Smooth muscle cell (in vitro differentiated cells): ENCODE results near the gene ZNF662. TPM values are rescaled to one million over a fixed set of nuclear protein-coding genes. Genes with fewer than 3 reads are reported as not detected.
A peak's percentile ranks its signal among the peaks of the same experiment; 100 is the strongest.

ENCODE experiments used
- DNase-seq: peaks from one replicate; lab custom pipeline; 2025; ENCODE audit not compliant: unreplicated experiment; lab: John Stamatoyannopoulos, UW
- H2AFZ ChIP-seq: fragments of 200-600 bp; sonication (generic); 2 replicates; pipeline ENCODE4 v1.6.0; 2016; ENCODE audit warnings: antibody characterized with exemption, low read depth, mild to moderate bottlenecking
- H3F3A ChIP-seq: fragments of 200-600 bp; sonication (generic); 2 replicates; pipeline ENCODE4 v1.6.0; 2017; ENCODE audit warnings: antibody characterized with exemption, low read depth
- H3K27ac ChIP-seq: fragments of 200-600 bp; sonication (generic); 2 replicates; pipeline ENCODE4 v1.5.1; 2016; ENCODE audit warnings: low read depth, mild to moderate bottlenecking
- H3K27me3 ChIP-seq: fragments of 200-600 bp; sonication (generic); 2 replicates; pipeline ENCODE4 v1.6.1; 2016; ENCODE audit warnings: low read depth, mild to moderate bottlenecking
- H3K36me3 ChIP-seq: fragments of 200-600 bp; sonication (generic); 2 replicates; pipeline ENCODE4 v1.5.1; 2016; ENCODE audit warnings: low read depth
- H3K4me1 ChIP-seq: fragments of 200-600 bp; sonication (generic); 2 replicates; pipeline ENCODE4 v1.5.1; 2016; ENCODE audit warnings: low read depth
- H3K4me2 ChIP-seq: fragments of 200-600 bp; sonication (generic); 2 replicates; pipeline ENCODE4 v1.6.0; 2016; ENCODE audit warnings: mild to moderate bottlenecking
- H3K4me3 ChIP-seq: fragments of 200-600 bp; sonication (generic); 2 replicates; pipeline ENCODE4 v1.5.1; 2016; ENCODE audit warnings: mild to moderate bottlenecking
- H3K79me2 ChIP-seq: fragments of 200-600 bp; sonication (generic); 2 replicates; pipeline ENCODE4 v1.6.0; 2016; ENCODE audit warnings: low read depth, mild to moderate bottlenecking
- H3K9ac ChIP-seq: fragments of 200-600 bp; sonication (generic); 2 replicates; pipeline ENCODE4 v1.6.0; 2016; ENCODE audit warnings: low read depth
- H3K9me3 ChIP-seq: fragments of 200-600 bp; sonication (generic); replicated peaks from 2 replicates; pipeline ENCODE4 v1.5.1; 2016; ENCODE audit warnings: low read depth
- H4K20me1 ChIP-seq: fragments of 200-600 bp; sonication (generic); 2 replicates; pipeline ENCODE4 v1.6.0; 2016; ENCODE audit warnings: low read depth
- WGBS: methylation state at CpG from one replicate; pipeline ENCODE4 v1.1.7; 2016; ENCODE audit warnings: low lambda C conversion rate; 5-methylcytosine and 5-hydroxymethylcytosine counted together
- polyA plus RNA-seq: library from polyadenylated mRNA; unstranded; fragments of >200 nt; fragmentation: Nextera tagmentation; extraction: Ambion mirVana; gene quantifications from 2 replicates; pipeline ENCODE4 v1.2.1, GENCODE V29; 2016
- total RNA-seq: library from RNA; depleted of rRNA; stranded (reverse); fragments of >200 nt; gene quantifications from 2 replicates; pipeline ENCODE4 v1.2.3, GENCODE V29; 2014
- TF ChIP-seq, protein P1 (sequence below): fragments of 200-600 bp; sonication (generic); IDR thresholded peaks from 2 replicates; pipeline ENCODE4 v1.5.1; 2017; ENCODE audit warnings: borderline replicate concordance, mild to moderate bottlenecking, antibody characterized with exemption; ENCODE audit not compliant: insufficient read depth, poor library complexity, severe bottlenecking

ZNF662 gene
- total and polyA plus RNA-seq, 2 experiments from 2014 or later, result 1.6 TPM; not detected in 1

GRCh38 chr3:42865256-42865655, 40.7 kb upstream of the ZNF662 start:
- Histone ChIP-seq H3K36me3 (no peaks in the 10 kb centered on the region), H3K27me3 (no peaks in the 10 kb centered on the region), H2AFZ (no peak overlapping the region), H3K79me2 (no peaks in the 10 kb centered on the region), H3F3A (no peaks in the 10 kb centered on the region), H3K9ac (no peak overlapping the region), H3K27ac (no peak overlapping the region), H3K4me2 (no peak overlapping the region), H3K4me1 (no peaks in the 10 kb centered on the region), H4K20me1 (no peaks in the 10 kb centered on the region), H3K9me3 (no peaks in the 10 kb centered on the region), H3K4me3 (no peak overlapping the region)
- no peak for DNase-seq
- TF ChIP-seq, protein P1, sequence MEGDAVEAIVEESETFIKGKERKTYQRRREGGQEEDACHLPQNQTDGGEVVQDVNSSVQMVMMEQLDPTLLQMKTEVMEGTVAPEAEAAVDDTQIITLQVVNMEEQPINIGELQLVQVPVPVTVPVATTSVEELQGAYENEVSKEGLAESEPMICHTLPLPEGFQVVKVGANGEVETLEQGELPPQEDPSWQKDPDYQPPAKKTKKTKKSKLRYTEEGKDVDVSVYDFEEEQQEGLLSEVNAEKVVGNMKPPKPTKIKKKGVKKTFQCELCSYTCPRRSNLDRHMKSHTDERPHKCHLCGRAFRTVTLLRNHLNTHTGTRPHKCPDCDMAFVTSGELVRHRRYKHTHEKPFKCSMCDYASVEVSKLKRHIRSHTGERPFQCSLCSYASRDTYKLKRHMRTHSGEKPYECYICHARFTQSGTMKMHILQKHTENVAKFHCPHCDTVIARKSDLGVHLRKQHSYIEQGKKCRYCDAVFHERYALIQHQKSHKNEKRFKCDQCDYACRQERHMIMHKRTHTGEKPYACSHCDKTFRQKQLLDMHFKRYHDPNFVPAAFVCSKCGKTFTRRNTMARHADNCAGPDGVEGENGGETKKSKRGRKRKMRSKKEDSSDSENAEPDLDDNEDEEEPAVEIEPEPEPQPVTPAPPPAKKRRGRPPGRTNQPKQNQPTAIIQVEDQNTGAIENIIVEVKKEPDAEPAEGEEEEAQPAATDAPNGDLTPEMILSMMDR, result no peak
- 94% methylated on average over 8 of the region's 8 CpGs for WGBS

DNA sequence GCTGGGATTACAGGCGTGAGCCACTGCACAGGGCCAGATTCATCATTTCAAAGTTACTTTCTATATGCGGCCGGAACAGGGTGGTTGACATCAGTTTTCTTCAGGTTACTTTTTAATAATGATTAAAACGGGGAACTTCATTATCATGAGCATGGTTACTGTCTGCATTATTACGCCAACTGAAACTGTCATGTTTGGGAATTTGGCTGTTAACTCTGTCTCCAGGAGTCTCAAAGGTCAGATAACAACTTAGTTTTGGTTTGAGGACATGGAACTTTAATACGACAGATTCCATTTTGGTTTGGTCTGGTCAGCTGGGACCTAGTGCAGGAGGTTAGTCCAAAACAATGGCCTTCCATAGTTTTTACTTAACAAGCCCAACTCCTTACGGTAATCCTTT, 38.8 kb upstream of the ZNF662 start:
- no peaks in the 10 kb centered on the region for H3K27me3 ChIP-seq
- no peaks in the 10 kb centered on the region for H4K20me1 ChIP-seq
- TF ChIP-seq, protein P1, result no peak
- H3K79me2 ChIP-seq, result no peaks in the 10 kb centered on the region
- no peak for DNase-seq
- H3K9ac ChIP-seq, result no peak overlapping the region
- H3K9me3 ChIP-seq, result no peaks in the 10 kb centered on the region
- no peaks in the 10 kb centered on the region for H3K36me3 ChIP-seq
- no peaks in the 10 kb centered on the region for H3K4me1 ChIP-seq
- no peaks in the 10 kb centered on the region for H3F3A ChIP-seq
- 91% methylated on average over 7 of the region's 7 CpGs for WGBS
- no peak overlapping the region for H2AFZ ChIP-seq
- H3K4me2 ChIP-seq, result no peak overlapping the region
- no peak overlapping the region for H3K27ac ChIP-seq
- no peak overlapping the region for H3K4me3 ChIP-seq

- H2AFZ ChIP-seq, result no peak overlapping the region
- H3K79me2 ChIP-seq, result no peaks in the 10 kb centered on the region
- no peaks in the 10 kb centered on the region for H3K36me3 ChIP-seq
- no peaks in the 10 kb centered on the region for H3K4me1 ChIP-seq
- H3K9me3 ChIP-seq, result no peaks in the 10 kb centered on the region
- H3K27me3 ChIP-seq, result no peaks in the 10 kb centered on the region
- H3K9ac ChIP-seq, result no peak overlapping the region
- 79% methylated on average over 5 of the region's 5 CpGs for WGBS
- no peaks in the 10 kb centered on the region for H4K20me1 ChIP-seq
- DNase-seq, result no peak
- TF ChIP-seq, protein P1, result no peak
- H3K27ac ChIP-seq, result no peak overlapping the region
- no peak overlapping the region for H3K4me2 ChIP-seq
- H3F3A ChIP-seq, result no peaks in the 10 kb centered on the region
- no peak overlapping the region for H3K4me3 ChIP-seq
Observed at GRCh38 chr3:42868841-42869240, 37.1 kb upstream of the ZNF662 start.

DNA sequence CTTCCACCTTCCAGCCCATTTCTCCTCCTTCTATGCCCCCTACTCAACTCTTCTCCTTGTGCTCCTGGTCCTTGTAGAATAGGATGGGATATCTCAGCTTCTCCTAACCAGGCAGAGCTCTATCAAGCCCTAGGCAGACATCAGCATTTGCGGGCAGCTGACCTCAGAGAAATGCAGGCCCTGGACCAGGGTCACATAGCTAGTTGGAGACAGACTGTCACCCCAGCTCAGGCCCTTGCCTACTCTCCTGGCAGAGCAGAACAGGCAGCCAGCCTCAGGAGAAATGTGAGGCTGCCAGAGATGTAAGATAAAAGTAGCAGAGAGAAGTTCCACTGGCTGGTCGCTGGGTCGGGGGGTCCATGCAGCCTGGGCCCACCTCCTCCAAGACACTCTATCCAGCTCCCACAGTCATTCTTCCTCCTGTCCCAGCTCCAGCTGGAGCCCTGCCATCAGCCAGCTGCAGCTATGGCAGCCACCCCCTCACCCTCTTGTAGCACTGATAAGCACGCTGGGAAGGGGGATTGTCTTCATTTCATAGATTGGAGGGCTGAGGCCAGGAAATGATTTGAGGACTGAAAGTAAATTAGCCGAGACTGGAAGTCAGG, 34.2 kb upstream of the ZNF662 start:
- Histone ChIP-seq H3F3A (no peaks in the 10 kb centered on the region), H4K20me1 (no peaks in the 10 kb centered on the region), H3K9me3 (no peaks in the 10 kb centered on the region), H3K36me3 (no peaks in the 10 kb centered on the region), H2AFZ (no peak overlapping the region), H3K4me3 (no peak overlapping the region), H3K9ac (no peak overlapping the region), H3K27me3 (no peaks in the 10 kb centered on the region), H3K4me2 (peak overlapping the region; percentile 39), H3K79me2 (no peaks in the 10 kb centered on the region), H3K4me1 (no peaks in the 10 kb centered on the region), H3K27ac (no peak overlapping the region)
- 59% methylated on average over 5 of the region's 5 CpGs for WGBS
- no peak for DNase-seq
- TF ChIP-seq, protein P1, result no peak
